K562 (cell line): ENCODE measurements around the gene TAS2R4. TPM values are rescaled to one million over a fixed set of nuclear protein-coding genes. Genes with fewer than 3 reads are reported as not detected.

Experiments
- ATAC-seq: fragments of 200-7000 bp; cut with Tn5 transposase; 3 replicates; pipeline ENCODE4 v1.9.1; 2020; ENCODE audit warnings: moderate library complexity
- BruUV-seq: library from RNA; stranded (reverse); fragments of 400-500 nt; replicated peaks from 2 replicates; lab custom pipeline; 2021; lab: Mats Ljungman, UMichigan
- CTCF ChIA-PET: fragments of 300-600 bp; formaldehyde crosslinking; extraction: SDS; loops from one replicate; lab custom pipeline; 2021; ENCODE audit warnings: low intra/inter-chr PET ratio; lab: Yijun Ruan, JAX
- POLR2A ChIA-PET: fragments of 300-600, 350-650 bp; sonication (Branson Sonifier 250); formaldehyde crosslinking; extraction: SDS; loops from one replicate; lab custom pipeline; 2021; ENCODE audit warnings: antibody characterized with exemption, inconsistent platforms; lab: Yijun Ruan, JAX
- DNase-seq, 4 experiments: peaks; one replicate each; pipeline versions ENCODE4 v3.0.0 to v3.0.0-alpha.2; 2011 to 2018; ENCODE audit warnings: low spot score in 3 of 4, mixed read lengths in 3 of 4; ENCODE audit errors: extremely low read depth in 1 of 4
- FAIRE-seq: peaks from 2 replicates; lab custom pipeline; 2011; peaks lifted over from hg19 to GRCh38; lab: Jason Lieb, UNC
- H2AFZ ChIP-seq: 2 replicates; pipeline ENCODE4 v1.6.0; 2011; ENCODE audit warnings: low read depth, low read length, control low read depth, inconsistent platforms
- H3K27ac ChIP-seq: fragments of 200-600 bp; 3 replicates; pipeline ENCODE4 v1.8.0; 2011; ENCODE audit warnings: low read depth, mild to moderate bottlenecking, control low read depth, inconsistent platforms, low read length, moderate library complexity, mixed read lengths; ENCODE audit errors: extremely low read depth
- H3K27me3 ChIP-seq, 2 experiments: fragments of 300-600 bp in 1 of 2; 2 replicates in 1 of 2; 3 replicates in 1 of 2; pipeline versions ENCODE4 v1.6.0 to v1.8.0; 2011; ENCODE audit warnings: inconsistent platforms in 2 of 2, low read length in 2 of 2, mild to moderate bottlenecking in 1 of 2, mixed read lengths in 1 of 2, moderate library complexity in 1 of 2; ENCODE audit not compliant: control insufficient read depth in 2 of 2, insufficient read depth in 2 of 2
- H3K36me3 ChIP-seq: fragments of 300-600 bp; 3 replicates; pipeline ENCODE4 v1.8.0; 2011; ENCODE audit warnings: mild to moderate bottlenecking, low read length, inconsistent platforms; ENCODE audit not compliant: control insufficient read depth, insufficient read depth
- H3K4me1 ChIP-seq, 2 experiments: fragments of 200-600 bp in 1 of 2; replicated peaks in 1 of 2; 2 replicates in 1 of 2; 3 replicates in 1 of 2; pipeline versions ENCODE4 v1.5.1 to v1.8.0; 2011; ENCODE audit warnings: inconsistent platforms in 2 of 2, low read length in 2 of 2, mild to moderate bottlenecking in 1 of 2, mixed read lengths in 1 of 2, moderate library complexity in 1 of 2; ENCODE audit not compliant: control insufficient read depth in 2 of 2, insufficient read depth in 2 of 2
- H3K4me2 ChIP-seq: 2 replicates; pipeline ENCODE4 v1.6.1; 2011; ENCODE audit warnings: low read length, control low read depth, inconsistent platforms, mixed read lengths; ENCODE audit not compliant: insufficient read depth
- H3K4me3 ChIP-seq: fragments of 200-600 bp; sonication (generic), shearing (Covaris generic); 2 replicates; pipeline ENCODE4 v1.5.1; 2016; ENCODE audit warnings: control low read depth, inconsistent platforms
- H3K79me2 ChIP-seq: fragments of 200-600 bp; 3 replicates; pipeline ENCODE4 v1.8.0; 2011; ENCODE audit warnings: low read length, inconsistent platforms; ENCODE audit not compliant: control insufficient read depth, insufficient read depth
- H3K9ac ChIP-seq, 2 experiments: 2 replicates each; pipeline versions ENCODE4 v1.6.0 to v1.6.1; 2011; ENCODE audit warnings: low read depth in 2 of 2, low read length in 2 of 2, control low read depth in 1 of 2, inconsistent platforms in 1 of 2, mild to moderate bottlenecking in 1 of 2, mixed read lengths in 1 of 2; ENCODE audit not compliant: insufficient read depth in 1 of 2
- H3K9me1 ChIP-seq: one replicate; pipeline ENCODE4 v1.6.0; 2011; ENCODE audit warnings: inconsistent platforms, mild to moderate bottlenecking, low read length, moderate library complexity; ENCODE audit not compliant: control insufficient read depth, insufficient read depth
- H3K9me3 ChIP-seq: replicated peaks from 2 replicates; pipeline ENCODE4 v1.5.1; 2011; ENCODE audit warnings: low read depth, low read length, inconsistent platforms; ENCODE audit not compliant: control insufficient read depth, insufficient read depth
- H4K20me1 ChIP-seq: replicated peaks from 2 replicates; pipeline ENCODE4 v1.6.1; 2011; ENCODE audit warnings: low read length, inconsistent platforms, mixed read lengths; ENCODE audit not compliant: control insufficient read depth, insufficient read depth
- BHLHE40 ChIP-seq: IDR thresholded peaks from 2 replicates; pipeline ENCODE4 v1.6.1; 2011; ENCODE audit warnings: low read length, improper control_type of control experiment
- CREB1 ChIP-seq, 2 experiments: sonication (generic) in 1 of 2; formaldehyde crosslinking in 1 of 2; IDR thresholded peaks; 2 replicates each; pipeline versions ENCODE4 v1.6.1 to v1.8.0; 2012 to 2022; ENCODE audit warnings: inconsistent platforms in 1 of 2, mild to moderate bottlenecking in 1 of 2, missing genetic modification reagents in 1 of 2, moderate library complexity in 1 of 2
- FUS ChIP-seq: fragments of 200-400 bp; formaldehyde crosslinking; optimal IDR thresholded peaks from 2 replicates; pipeline ENCODE3; 2017; ENCODE audit warnings: low read depth, low read length
- GMEB1 ChIP-seq: fragments of 250-450 bp; sonication (Bioruptor Pico); IDR thresholded peaks from 2 replicates; pipeline ENCODE4 v1.4.0; 2020; ENCODE audit warnings: mild to moderate bottlenecking
- HLTF ChIP-seq: fragments of 450-650 bp; IDR thresholded peaks from 2 replicates; pipeline ENCODE4 v1.6.1; 2016
- HOXB6 ChIP-seq: fragments of 250-450 bp; sonication (Bioruptor Pico); IDR thresholded peaks from 2 replicates; pipeline ENCODE4 v1.5.1; 2022; ENCODE audit warnings: mild to moderate bottlenecking, borderline replicate concordance
- JUN ChIP-seq, 2 experiments: sonication (generic) in 1 of 2; formaldehyde crosslinking in 1 of 2; IDR thresholded peaks; 2 replicates each; pipeline versions ENCODE4 v1.6.1 to v1.8.0; 2012 to 2022; ENCODE audit warnings: borderline replicate concordance in 2 of 2, mild to moderate bottlenecking in 2 of 2, improper control_type of control experiment in 1 of 2, low read depth in 1 of 2, low read length in 1 of 2, missing genetic modification reagents in 1 of 2
- KDM5B ChIP-seq: fragments of 200-600 bp; sonication (generic); IDR thresholded peaks from 2 replicates; pipeline ENCODE4 v1.6.1; 2012; ENCODE audit warnings: low read depth, mild to moderate bottlenecking, moderate library complexity, low read length, control low read depth, inconsistent platforms; ENCODE audit not compliant: insufficient replicate concordance
- MAX ChIP-seq: sonication (generic); formaldehyde crosslinking; IDR thresholded peaks from 2 replicates; pipeline ENCODE4 v1.9.0; 2022; ENCODE audit warnings: mild to moderate bottlenecking, missing genetic modification reagents
- MTA3 ChIP-seq: fragments of 450-650 bp; formaldehyde crosslinking; IDR thresholded peaks from 2 replicates; pipeline ENCODE4 v1.6.1; 2017; ENCODE audit warnings: mild to moderate bottlenecking, borderline replicate concordance
- RBBP5 ChIP-seq: fragments of 200-600 bp; sonication (generic); IDR thresholded peaks from 2 replicates; pipeline ENCODE4 v1.6.1; 2012; ENCODE audit warnings: borderline replicate concordance, mild to moderate bottlenecking, low read length, control low read depth, inconsistent platforms; ENCODE audit not compliant: insufficient read depth, poor library complexity, severe bottlenecking
- SAFB2 ChIP-seq: fragments of 200-400 bp; formaldehyde crosslinking; IDR thresholded peaks from 2 replicates; pipeline ENCODE4 v1.6.1; 2018; ENCODE audit warnings: borderline replicate concordance, low read length, low read depth, moderate library complexity; ENCODE audit not compliant: severe bottlenecking
- SRSF7 ChIP-seq: fragments of 200-400 bp; formaldehyde crosslinking; optimal IDR thresholded peaks from 2 replicates; pipeline ENCODE3; 2017; ENCODE audit warnings: mild to moderate bottlenecking, low read depth, low read length
- TRIM24 ChIP-seq, 2 experiments: fragments of 450-650 bp; IDR thresholded peaks; 2 replicates each; pipeline ENCODE4 v1.6.1; 2016
- XRCC5 ChIP-seq: fragments of 200-400 bp; formaldehyde crosslinking; IDR thresholded peaks from 2 replicates; pipeline ENCODE4 v1.6.1; 2017; ENCODE audit warnings: low read depth, mild to moderate bottlenecking, low read length
- WGBS: fragments of 100-300 bp; shearing (Covaris generic); methylation state at CpG from one replicate; pipeline ENCODE4 v1.1.6; 2016; ENCODE audit warnings: low coverage, mixed read lengths; ENCODE audit not compliant: insufficient coverage; ENCODE audit errors: missing lambda C conversion rate; 5-methylcytosine and 5-hydroxymethylcytosine counted together
- in situ Hi-C: fragments of 300-500 bp; cut with MboI; formaldehyde crosslinking; loops from 4 replicates; pipeline ENCODE4 v1.15.0; 2018; ENCODE audit warnings: inconsistent platforms, mixed read lengths
- intact Hi-C: fragments of 100-400 bp; cut with micrococcal nuclease; formaldehyde crosslinking; loops from 2 replicates; pipeline ENCODE4 v1.14.2; 2022
- polyA plus RNA-seq, 8 experiments: library from polyadenylated mRNA; depleted of rRNA in 4 of 8; stranded (reverse) in 5 of 8; unstranded in 3 of 8; fragments of >200 nt; fragmentation: Nextera tagmentation in 2 of 8; fragmentation: Illumina TruSeq in 1 of 8; extraction: Ambion mirVana in 2 of 8; extraction: Trizol in 1 of 8; gene quantifications; 2 replicates each; pipeline versions ENCODE4 v1.2.1 to v1.2.3, GENCODE V29; 2011 to 2014; ENCODE audit warnings: inconsistent platforms in 1 of 8, missing spikeins in 1 of 8
- total RNA-seq, 7 experiments: library from RNA; depleted of rRNA in 6 of 7; stranded (reverse); fragments of >200 nt in 6 of 7; fragmentation: Illumina TruSeq in 2 of 7; extraction: Trizol in 2 of 7; gene quantifications; 2 replicates each; pipeline versions ENCODE4 v1.2.1 to v1.2.3, GENCODE V29; 2011 to 2021; ENCODE audit warnings: low replicate concordance in 1 of 7
- TF ChIP-seq, protein P1 (sequence below): fragments of 150-350 bp; IDR thresholded peaks from 2 replicates; pipeline ENCODE4 v1.6.1; 2014; ENCODE audit warnings: low read depth, mild to moderate bottlenecking, low read length, borderline replicate concordance
- TF ChIP-seq, protein P2 (sequence below): sonication (generic); IDR thresholded peaks from 2 replicates; pipeline ENCODE4 v1.6.1; 2016

The TAS2R4 gene
- total and polyA plus RNA-seq, 9 of the 15 experiments (the other 6 are each of a cell fraction or from before 2014, with no cell fraction given), result 0.04 to 2.1 (median 0.68) TPM

DNA sequence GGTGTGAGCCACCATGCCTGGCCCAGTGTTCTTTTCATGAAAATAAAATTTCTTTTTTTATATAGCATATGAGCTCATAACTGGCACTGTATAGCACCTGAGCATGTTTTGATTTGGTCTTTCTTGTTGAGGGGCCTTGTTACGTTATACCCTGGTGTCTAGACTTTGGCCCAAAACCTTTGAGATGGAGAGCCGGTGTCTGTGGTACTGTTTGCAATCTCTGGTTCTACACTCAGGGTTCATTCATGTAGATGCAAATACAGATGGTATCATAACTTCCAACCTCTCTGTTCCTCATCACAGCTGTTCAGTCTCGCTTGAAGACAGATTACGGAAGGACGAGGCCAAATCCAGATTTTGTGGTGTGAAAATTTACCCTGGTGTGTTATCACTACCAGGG lies 13.4 kb downstream of the TAS2R4 start, which contains the start of gene TAS2R5:
Gene TAS2R5, plus strand, starts transcription at position 301 of the 400 bp plus-strand sequence. CDS start 145 bp downstream, outside the sequence.
- Histone ChIP-seq H3K27ac (no peak within 1 kb of the TSS), H3K4me1 (no peaks in the 10 kb centered on the region), H3K9me3 (no peaks in the 10 kb centered on the region), H2AFZ (no peak within 1 kb of the TSS), H3K27me3 (no peaks in the 10 kb centered on the region), H3K79me2 (peaks cover 2% of the 10 kb centered on the region; the same call in 1 of the 3 replicates), H4K20me1 (no peaks in the 10 kb centered on the region), H3K4me2 (no peak within 1 kb of the TSS), H3K4me3 (no peak within 1 kb of the TSS), H3K36me3 (peaks cover 29% of the 10 kb centered on the region; the same call in 1 of the 3 replicates), H3K9me1 (no peaks in the 10 kb centered on the region), H3K9ac (no peak within 1 kb of the TSS)
- ChIA-PET CTCF (no interaction called here), POLR2A (no interaction called here)
- intact Hi-C loops (no loop called here), in situ Hi-C loops (no loop called here)
- no peak for ATAC-seq
- WGBS, result 95% methylated on average over 5 of the region's 5 CpGs
- DNase-seq, result no peak
- BruUV-seq, result no TSS peak
- no peak for FAIRE-seq
- TF ChIP-seq BHLHE40 (no peak), HLTF (no peak), XRCC5 (no peak), TRIM24 (IDR thresholded peaks at IDR 0.05) (no peak), JUN (IDR thresholded peaks at IDR 0.05; ENCODE audit: borderline replicate concordance, low read depth, low read length) (no peak), JUN (CRISPR knock-in tag; IDR thresholded peaks at IDR 0.05; ENCODE audit: borderline replicate concordance) (no peak), GMEB1 (CRISPR knock-in tag) (no peak), KDM5B (no peak), HOXB6 (no peak), FUS (no peak), RBBP5 (no peak), CREB1 (IDR thresholded peaks at IDR 0.05) (no peak), CREB1 (CRISPR knock-in tag; IDR thresholded peaks at IDR 0.05) (no peak), SAFB2 (no peak), MAX (CRISPR knock-in tag) (no peak), MTA3 (no peak), SRSF7 (no peak)
- TF ChIP-seq, protein P1, sequence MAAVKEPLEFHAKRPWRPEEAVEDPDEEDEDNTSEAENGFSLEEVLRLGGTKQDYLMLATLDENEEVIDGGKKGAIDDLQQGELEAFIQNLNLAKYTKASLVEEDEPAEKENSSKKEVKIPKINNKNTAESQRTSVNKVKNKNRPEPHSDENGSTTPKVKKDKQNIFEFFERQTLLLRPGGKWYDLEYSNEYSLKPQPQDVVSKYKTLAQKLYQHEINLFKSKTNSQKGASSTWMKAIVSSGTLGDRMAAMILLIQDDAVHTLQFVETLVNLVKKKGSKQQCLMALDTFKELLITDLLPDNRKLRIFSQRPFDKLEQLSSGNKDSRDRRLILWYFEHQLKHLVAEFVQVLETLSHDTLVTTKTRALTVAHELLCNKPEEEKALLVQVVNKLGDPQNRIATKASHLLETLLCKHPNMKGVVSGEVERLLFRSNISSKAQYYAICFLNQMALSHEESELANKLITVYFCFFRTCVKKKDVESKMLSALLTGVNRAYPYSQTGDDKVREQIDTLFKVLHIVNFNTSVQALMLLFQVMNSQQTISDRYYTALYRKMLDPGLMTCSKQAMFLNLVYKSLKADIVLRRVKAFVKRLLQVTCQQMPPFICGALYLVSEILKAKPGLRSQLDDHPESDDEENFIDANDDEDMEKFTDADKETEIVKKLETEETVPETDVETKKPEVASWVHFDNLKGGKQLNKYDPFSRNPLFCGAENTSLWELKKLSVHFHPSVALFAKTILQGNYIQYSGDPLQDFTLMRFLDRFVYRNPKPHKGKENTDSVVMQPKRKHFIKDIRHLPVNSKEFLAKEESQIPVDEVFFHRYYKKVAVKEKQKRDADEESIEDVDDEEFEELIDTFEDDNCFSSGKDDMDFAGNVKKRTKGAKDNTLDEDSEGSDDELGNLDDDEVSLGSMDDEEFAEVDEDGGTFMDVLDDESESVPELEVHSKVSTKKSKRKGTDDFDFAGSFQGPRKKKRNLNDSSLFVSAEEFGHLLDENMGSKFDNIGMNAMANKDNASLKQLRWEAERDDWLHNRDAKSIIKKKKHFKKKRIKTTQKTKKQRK, result no peak
- TF ChIP-seq, protein P2, sequence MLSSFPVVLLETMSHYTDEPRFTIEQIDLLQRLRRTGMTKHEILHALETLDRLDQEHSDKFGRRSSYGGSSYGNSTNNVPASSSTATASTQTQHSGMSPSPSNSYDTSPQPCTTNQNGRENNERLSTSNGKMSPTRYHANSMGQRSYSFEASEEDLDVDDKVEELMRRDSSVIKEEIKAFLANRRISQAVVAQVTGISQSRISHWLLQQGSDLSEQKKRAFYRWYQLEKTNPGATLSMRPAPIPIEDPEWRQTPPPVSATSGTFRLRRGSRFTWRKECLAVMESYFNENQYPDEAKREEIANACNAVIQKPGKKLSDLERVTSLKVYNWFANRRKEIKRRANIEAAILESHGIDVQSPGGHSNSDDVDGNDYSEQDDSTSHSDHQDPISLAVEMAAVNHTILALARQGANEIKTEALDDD, result no peak
